ENCODE data around the gene PDXK.

Gene PDXK

GRCh38 chr21:43801006-43801783, 82.3 kb downstream of the PDXK start:
- Histone ChIP-seq H3K9me3 (no peaks in the 10 kb centered on the region), H3K27me3 (no peaks in the 10 kb centered on the region), H3K4me1 (ENCODE audit: control insufficient read depth in 1 of 2, insufficient read depth in 1 of 2, low read depth in 1 of 2, low read length in 1 of 2) (peaks cover 19 to 22% of the 10 kb centered on the region in 2 experiments), H3K4me3 (ENCODE audit: low read depth in 1 of 2, low read length in 1 of 2) (no peak overlapping the region), H3K27ac (no peak overlapping the region), H3K36me3 (peaks cover 60% of the 10 kb centered on the region)
- TF ChIP-seq, protein P1, sequence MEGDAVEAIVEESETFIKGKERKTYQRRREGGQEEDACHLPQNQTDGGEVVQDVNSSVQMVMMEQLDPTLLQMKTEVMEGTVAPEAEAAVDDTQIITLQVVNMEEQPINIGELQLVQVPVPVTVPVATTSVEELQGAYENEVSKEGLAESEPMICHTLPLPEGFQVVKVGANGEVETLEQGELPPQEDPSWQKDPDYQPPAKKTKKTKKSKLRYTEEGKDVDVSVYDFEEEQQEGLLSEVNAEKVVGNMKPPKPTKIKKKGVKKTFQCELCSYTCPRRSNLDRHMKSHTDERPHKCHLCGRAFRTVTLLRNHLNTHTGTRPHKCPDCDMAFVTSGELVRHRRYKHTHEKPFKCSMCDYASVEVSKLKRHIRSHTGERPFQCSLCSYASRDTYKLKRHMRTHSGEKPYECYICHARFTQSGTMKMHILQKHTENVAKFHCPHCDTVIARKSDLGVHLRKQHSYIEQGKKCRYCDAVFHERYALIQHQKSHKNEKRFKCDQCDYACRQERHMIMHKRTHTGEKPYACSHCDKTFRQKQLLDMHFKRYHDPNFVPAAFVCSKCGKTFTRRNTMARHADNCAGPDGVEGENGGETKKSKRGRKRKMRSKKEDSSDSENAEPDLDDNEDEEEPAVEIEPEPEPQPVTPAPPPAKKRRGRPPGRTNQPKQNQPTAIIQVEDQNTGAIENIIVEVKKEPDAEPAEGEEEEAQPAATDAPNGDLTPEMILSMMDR (IDR thresholded peaks at IDR 0.05) = no peak

GRCh38 chr21:43802713-43803313, 83.9 kb downstream of the PDXK start:
- Histone ChIP-seq H3K36me3 (peaks cover 43% of the 10 kb centered on the region), H3K27ac (no peak overlapping the region), H3K9me3 (no peaks in the 10 kb centered on the region), H3K4me3 (ENCODE audit: low read depth in 1 of 2, low read length in 1 of 2) (no peak overlapping the region), H3K4me1 (ENCODE audit: control insufficient read depth in 1 of 2, insufficient read depth in 1 of 2, low read depth in 1 of 2, low read length in 1 of 2) (peaks cover 20 to 28% of the 10 kb centered on the region in 2 experiments), H3K27me3 (no peaks in the 10 kb centered on the region)
- TF ChIP-seq, protein P1 (IDR thresholded peaks at IDR 0.05) = no peak

- Histone ChIP-seq H3K9me3 (no peaks in the 10 kb centered on the region), H3K4me1 (ENCODE audit: control insufficient read depth in 1 of 2, insufficient read depth in 1 of 2, low read depth in 1 of 2, low read length in 1 of 2) (peaks cover 20 to 28% of the 10 kb centered on the region in 2 experiments), H3K36me3 (peaks cover 35% of the 10 kb centered on the region), H3K27me3 (no peaks in the 10 kb centered on the region), H3K4me3 (ENCODE audit: low read depth in 1 of 2, low read length in 1 of 2) (no peak overlapping the region), H3K27ac (no peak overlapping the region)
- TF ChIP-seq, protein P1 (IDR thresholded peaks at IDR 0.05) = no peak
Observed at GRCh38 chr21:43803558-43804300, 84.8 kb downstream of the PDXK start.

- TF ChIP-seq, protein P1 (IDR thresholded peaks at IDR 0.05) = no peak
- Histone ChIP-seq H3K27ac (peak overlapping the region; percentile 91), H3K36me3 (peaks cover 21% of the 10 kb centered on the region), H3K9me3 (no peaks in the 10 kb centered on the region), H3K4me3 (ENCODE audit: low read depth in 1 of 2, low read length in 1 of 2) (peak overlapping the region; percentile 44 to 54), H3K27me3 (no peaks in the 10 kb centered on the region), H3K4me1 (ENCODE audit: control insufficient read depth in 1 of 2, insufficient read depth in 1 of 2, low read depth in 1 of 2, low read length in 1 of 2) (peaks cover 20 to 28% of the 10 kb centered on the region in 2 experiments)
Observed at GRCh38 chr21:43805275-43805800, 86.4 kb downstream of the PDXK start.

GRCh38 chr21:43806017-43806710, 87.2 kb downstream of the PDXK start:
- Histone ChIP-seq H3K27me3 (peaks cover 3% of the 10 kb centered on the region), H3K36me3 (peaks cover 14% of the 10 kb centered on the region), H3K9me3 (no peaks in the 10 kb centered on the region), H3K27ac (peak overlapping the region; percentile 91), H3K4me1 (ENCODE audit: control insufficient read depth in 1 of 2, insufficient read depth in 1 of 2, low read depth in 1 of 2, low read length in 1 of 2) (peaks cover 24 to 34% of the 10 kb centered on the region in 2 experiments), H3K4me3 (ENCODE audit: low read depth in 1 of 2, low read length in 1 of 2) (no peak overlapping the region)
- TF ChIP-seq, protein P1 (IDR thresholded peaks at IDR 0.05) = no peak
